HepG2 (cell line): Measurements from ENCODE around the gene KRT6B. TPM values are rescaled to one million over a fixed set of nuclear protein-coding genes. Genes with fewer than 3 reads are reported as not detected.

Experiments used
- ATAC-seq: fragments of 200-7000 bp; cut with Tn5 transposase; 3 replicates; pipeline ENCODE4 v1.9.1; 2020; ENCODE audit warnings: mild to moderate bottlenecking, moderate library complexity
- BruUV-seq: library from RNA; stranded (reverse); fragments of 400-500 nt; replicated peaks from 2 replicates; lab custom pipeline; 2021; lab: Mats Ljungman, UMichigan
- CTCF ChIA-PET: fragments of 300-600 bp; formaldehyde crosslinking; extraction: SDS; loops from one replicate; lab custom pipeline; 2021; ENCODE audit warnings: low total read pairs, inconsistent platforms, low intra/inter-chr PET ratio; lab: Yijun Ruan, JAX
- POLR2A ChIA-PET: fragments of 350-600 bp; sonication (Branson Sonifier 250); formaldehyde crosslinking; loops from one replicate; lab custom pipeline; 2020; ENCODE audit warnings: antibody characterized with exemption, inconsistent platforms; lab: Yijun Ruan, JAX
- DNase-seq: peaks from one replicate; pipeline ENCODE4 v3.0.0-alpha.2; 2015; ENCODE audit warnings: low spot score
- FAIRE-seq: peaks from 3 replicates; lab custom pipeline; 2011; peaks lifted over from hg19 to GRCh38; lab: Jason Lieb, UNC
- H2AFZ ChIP-seq: one replicate; pipeline ENCODE4 v1.6.1; 2011; ENCODE audit warnings: low read length, inconsistent platforms
- H3K27ac ChIP-seq: fragments of 300-600 bp; 3 replicates; pipeline ENCODE4 v1.8.0; 2011; ENCODE audit warnings: mixed run types, mild to moderate bottlenecking, mixed read lengths, low read length, inconsistent platforms; ENCODE audit not compliant: insufficient read depth; ENCODE audit errors: extremely low read length
- H3K27me3 ChIP-seq, 2 experiments: fragments of 200-600 bp in 1 of 2; 2 replicates in 1 of 2; 3 replicates in 1 of 2; pipeline versions ENCODE4 v1.6.0 to v1.8.0; 2011; ENCODE audit warnings: low read length in 2 of 2, mild to moderate bottlenecking in 2 of 2, moderate library complexity in 2 of 2, inconsistent platforms in 1 of 2; ENCODE audit not compliant: insufficient read depth in 2 of 2, control insufficient read depth in 1 of 2
- H3K36me3 ChIP-seq, 2 experiments: fragments of 200-600 bp in 1 of 2; replicated peaks in 1 of 2; 2 replicates in 1 of 2; 3 replicates in 1 of 2; pipeline versions ENCODE4 v1.5.1 to v1.8.0; 2011; ENCODE audit warnings: low read length in 2 of 2, inconsistent platforms in 1 of 2; ENCODE audit not compliant: insufficient read depth in 2 of 2, control insufficient read depth in 1 of 2
- H3K4me1 ChIP-seq: 2 replicates; pipeline ENCODE4 v1.5.1; 2012; ENCODE audit warnings: low read length, inconsistent platforms; ENCODE audit not compliant: insufficient read depth
- H3K4me2 ChIP-seq: 2 replicates; pipeline ENCODE4 v1.6.0; 2011; ENCODE audit warnings: low read depth, low read length, inconsistent platforms
- H3K4me3 ChIP-seq, 3 experiments: fragments of 200-600 bp in 1 of 3; sonication (generic), shearing (Covaris generic) in 1 of 3; replicated peaks in 1 of 3; 2 replicates each; pipeline ENCODE4 v1.5.1; 2011 to 2016; ENCODE audit warnings: low read length in 3 of 3, inconsistent platforms in 2 of 3, low read depth in 2 of 3, mild to moderate bottlenecking in 2 of 3, control low read depth in 1 of 3, mixed read lengths in 1 of 3; ENCODE audit not compliant: insufficient read depth in 1 of 3
- H3K79me2 ChIP-seq: one replicate; pipeline ENCODE4 v1.6.1; 2011; ENCODE audit warnings: low read length, inconsistent platforms; ENCODE audit not compliant: insufficient read depth
- H3K9ac ChIP-seq: 2 replicates; pipeline ENCODE4 v1.6.0; 2011; ENCODE audit warnings: mild to moderate bottlenecking, low read depth, low read length, inconsistent platforms; ENCODE audit not compliant: insufficient read depth
- H3K9me3 ChIP-seq: 2 replicates; pipeline ENCODE4 v1.5.1; 2012; ENCODE audit warnings: mild to moderate bottlenecking, low read length
- H4K20me1 ChIP-seq: 2 replicates; pipeline ENCODE4 v1.6.0; 2011; ENCODE audit warnings: inconsistent platforms, mild to moderate bottlenecking, low read length, moderate library complexity; ENCODE audit not compliant: insufficient read depth
- BRCA1 ChIP-seq: sonication (generic); formaldehyde crosslinking; IDR thresholded peaks from 2 replicates; pipeline ENCODE4 v1.4.0; 2020; ENCODE audit warnings: missing genetic modification reagents
- ELF3 ChIP-seq: IDR thresholded peaks from 2 replicates; pipeline ENCODE4 v1.6.1; 2016; ENCODE audit warnings: missing genetic modification reagents, missing compliant biosample characterization
- HIVEP1 ChIP-seq: sonication (generic); formaldehyde crosslinking; IDR thresholded peaks from 2 replicates; pipeline ENCODE4 v1.4.0; 2020; ENCODE audit warnings: mild to moderate bottlenecking, missing genetic modification reagents
- KLF13 ChIP-seq: sonication (generic); formaldehyde crosslinking; IDR thresholded peaks from 2 replicates; pipeline ENCODE4 v1.4.0; 2020; ENCODE audit warnings: mild to moderate bottlenecking, missing genetic modification reagents
- NFIB ChIP-seq: sonication (generic); formaldehyde crosslinking; IDR thresholded peaks from 2 replicates; pipeline ENCODE4 v1.9.0; 2021; ENCODE audit warnings: missing genetic modification reagents, mild to moderate bottlenecking, borderline replicate concordance
- NFIC ChIP-seq: IDR thresholded peaks from 2 replicates; pipeline ENCODE4 v1.6.1; 2012; ENCODE audit warnings: mild to moderate bottlenecking, low read length, inconsistent platforms
- NKX3-1 ChIP-seq: sonication (generic); formaldehyde crosslinking; IDR thresholded peaks from 2 replicates; pipeline ENCODE4 v1.5.0; 2020; ENCODE audit warnings: missing genetic modification reagents
- PHB2 ChIP-seq: fragments of 450-650 bp; IDR thresholded peaks from 2 replicates; pipeline ENCODE4 v1.6.1; 2018; ENCODE audit not compliant: partially characterized antibody
- SATB2 ChIP-seq: sonication (generic); formaldehyde crosslinking; IDR thresholded peaks from 2 replicates; pipeline ENCODE4 v1.5.0; 2020; ENCODE audit warnings: missing genetic modification reagents
- SMAD3 ChIP-seq: sonication (generic); formaldehyde crosslinking; IDR thresholded peaks from 2 replicates; pipeline ENCODE4 v1.4.0; 2020; ENCODE audit warnings: missing genetic modification reagents
- TSC22D2 ChIP-seq: sonication (generic); formaldehyde crosslinking; IDR thresholded peaks from 2 replicates; pipeline ENCODE4 v1.5.1; 2020; ENCODE audit warnings: missing genetic modification reagents, mild to moderate bottlenecking, borderline replicate concordance
- ZFAT ChIP-seq: sonication (generic); formaldehyde crosslinking; conservative IDR thresholded peaks from 2 replicates; pipeline ENCODE4 v1.8.1; 2023; ENCODE audit warnings: missing genetic modification reagents, inconsistent platforms
- ZKSCAN1 ChIP-seq: fragments of 150-350 bp; IDR thresholded peaks from 2 replicates; pipeline ENCODE4 v1.6.1; 2014; ENCODE audit warnings: low read length
- ZNF101 ChIP-seq: sonication (generic); formaldehyde crosslinking; IDR thresholded peaks from 2 replicates; pipeline ENCODE4 v1.4.0; 2020; ENCODE audit warnings: mild to moderate bottlenecking, low read depth, missing genetic modification reagents, borderline replicate concordance
- ZNF256 ChIP-seq: sonication (generic); formaldehyde crosslinking; conservative IDR thresholded peaks from 2 replicates; pipeline ENCODE4 v1.4.0; 2020; ENCODE audit warnings: missing genetic modification reagents
- ZNF382 ChIP-seq: sonication (generic); formaldehyde crosslinking; IDR thresholded peaks from 2 replicates; pipeline ENCODE4 v1.5.0; 2020; ENCODE audit warnings: missing genetic modification reagents, mild to moderate bottlenecking, borderline replicate concordance
- ZNF563 ChIP-seq: sonication (generic); formaldehyde crosslinking; IDR thresholded peaks from 2 replicates; pipeline ENCODE4 v1.8.0; 2022; ENCODE audit warnings: mild to moderate bottlenecking, moderate library complexity, missing genetic modification reagents
- ZNF776 ChIP-seq: sonication (generic); formaldehyde crosslinking; IDR thresholded peaks from 2 replicates; pipeline ENCODE4 v1.4.0; 2020; ENCODE audit warnings: mild to moderate bottlenecking, missing genetic modification reagents
- WGBS: methylation state at CpG from one replicate; pipeline ENCODE4 v1.1.6; 2017; ENCODE audit warnings: low lambda C conversion rate; 5-methylcytosine and 5-hydroxymethylcytosine counted together
- in situ Hi-C: cut with HindIII; loops from 2 replicates; pipeline ENCODE4 v1.10.0; 2017; ENCODE audit warnings: low pct_unique_long_range_greater_than_20kb; ENCODE audit not compliant: extremely low pct_ligation_motif_present
- intact Hi-C: fragments of 100-400 bp; cut with micrococcal nuclease; formaldehyde crosslinking; loops from one replicate; pipeline ENCODE4 v1.10.0; 2022; ENCODE audit not compliant: unreplicated experiment
- polyA plus RNA-seq, 8 experiments: library from polyadenylated mRNA; depleted of rRNA in 3 of 8; stranded (reverse) in 7 of 8; unstranded in 1 of 8; fragments of >200 nt; fragmentation: Illumina TruSeq in 4 of 8; extraction: Trizol in 4 of 8; gene quantifications; 2 replicates each; pipeline versions ENCODE4 v1.2.1 to v1.2.3, GENCODE V29; 2011 to 2016; ENCODE audit warnings: low read depth in 4 of 8, missing spikeins in 1 of 8, mixed read lengths in 1 of 8; ENCODE audit not compliant: insufficient read depth in 1 of 8
- total RNA-seq, 5 experiments: library from RNA; depleted of rRNA; stranded (reverse); fragments of >200 nt; fragmentation: Illumina TruSeq; extraction: Trizol; gene quantifications; 2 replicates each; pipeline ENCODE4 v1.2.3, GENCODE V29; 2016; ENCODE audit warnings: low read depth in 1 of 5
- TF ChIP-seq, protein P1 (sequence below): sonication (generic); formaldehyde crosslinking; IDR thresholded peaks from 2 replicates; pipeline ENCODE4 v1.8.0; 2022; ENCODE audit warnings: mild to moderate bottlenecking, missing genetic modification reagents; ENCODE audit not compliant: insufficient replicate concordance
- TF ChIP-seq, protein P2 (sequence below), 2 experiments: IDR thresholded peaks; 2 replicates each; pipeline ENCODE4 v1.6.1; 2011 to 2012; ENCODE audit warnings: low read length in 2 of 2, borderline replicate concordance in 1 of 2, low read depth in 1 of 2, mild to moderate bottlenecking in 1 of 2, moderate library complexity in 1 of 2
- TF ChIP-seq, protein P3 (sequence below): sonication (generic); formaldehyde crosslinking; IDR thresholded peaks from 2 replicates; pipeline ENCODE4 v1.8.0; 2022; ENCODE audit warnings: missing genetic modification reagents, mild to moderate bottlenecking, borderline replicate concordance

The KRT6B gene
- total and polyA plus RNA-seq, 2 of the 13 experiments (the other 11 are each of a cell fraction or from before 2014, with no cell fraction given): not detected

DNA sequence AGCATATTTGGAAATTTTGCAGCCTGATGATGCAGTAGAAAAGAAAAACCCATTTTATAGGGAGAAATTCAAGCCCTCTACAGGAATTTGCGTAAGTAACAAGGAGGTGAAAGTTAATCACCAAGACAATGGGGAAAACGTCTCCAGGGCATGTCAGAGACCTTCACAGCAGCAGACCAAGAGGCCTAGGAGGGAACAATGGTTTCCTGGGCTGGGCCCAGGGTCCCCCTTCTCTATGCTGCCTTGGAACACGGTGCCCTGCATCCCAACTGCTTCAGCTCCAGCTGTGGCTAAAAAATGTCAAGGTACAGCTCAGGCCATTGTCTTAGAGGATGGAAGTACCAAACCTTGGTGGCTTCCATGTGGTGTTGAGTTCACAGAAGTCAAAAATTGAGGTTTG is 28.1 kb upstream of the KRT6B start (continued):
- no peak for TF ChIP-seq NFIC
- no peak for TF ChIP-seq NKX3-1 (CRISPR knock-in tag)
- no peak for TF ChIP-seq ZNF256 (CRISPR knock-in tag)
- no peak for TF ChIP-seq NFIB
- TF ChIP-seq, protein P1, sequence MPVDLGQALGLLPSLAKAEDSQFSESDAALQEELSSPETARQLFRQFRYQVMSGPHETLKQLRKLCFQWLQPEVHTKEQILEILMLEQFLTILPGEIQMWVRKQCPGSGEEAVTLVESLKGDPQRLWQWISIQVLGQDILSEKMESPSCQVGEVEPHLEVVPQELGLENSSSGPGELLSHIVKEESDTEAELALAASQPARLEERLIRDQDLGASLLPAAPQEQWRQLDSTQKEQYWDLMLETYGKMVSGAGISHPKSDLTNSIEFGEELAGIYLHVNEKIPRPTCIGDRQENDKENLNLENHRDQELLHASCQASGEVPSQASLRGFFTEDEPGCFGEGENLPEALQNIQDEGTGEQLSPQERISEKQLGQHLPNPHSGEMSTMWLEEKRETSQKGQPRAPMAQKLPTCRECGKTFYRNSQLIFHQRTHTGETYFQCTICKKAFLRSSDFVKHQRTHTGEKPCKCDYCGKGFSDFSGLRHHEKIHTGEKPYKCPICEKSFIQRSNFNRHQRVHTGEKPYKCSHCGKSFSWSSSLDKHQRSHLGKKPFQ (CRISPR knock-in tag): no peak
- no peak for TF ChIP-seq SATB2 (CRISPR knock-in tag)
- TF ChIP-seq SMAD3 (CRISPR knock-in tag): no peak
- TF ChIP-seq, protein P2, sequence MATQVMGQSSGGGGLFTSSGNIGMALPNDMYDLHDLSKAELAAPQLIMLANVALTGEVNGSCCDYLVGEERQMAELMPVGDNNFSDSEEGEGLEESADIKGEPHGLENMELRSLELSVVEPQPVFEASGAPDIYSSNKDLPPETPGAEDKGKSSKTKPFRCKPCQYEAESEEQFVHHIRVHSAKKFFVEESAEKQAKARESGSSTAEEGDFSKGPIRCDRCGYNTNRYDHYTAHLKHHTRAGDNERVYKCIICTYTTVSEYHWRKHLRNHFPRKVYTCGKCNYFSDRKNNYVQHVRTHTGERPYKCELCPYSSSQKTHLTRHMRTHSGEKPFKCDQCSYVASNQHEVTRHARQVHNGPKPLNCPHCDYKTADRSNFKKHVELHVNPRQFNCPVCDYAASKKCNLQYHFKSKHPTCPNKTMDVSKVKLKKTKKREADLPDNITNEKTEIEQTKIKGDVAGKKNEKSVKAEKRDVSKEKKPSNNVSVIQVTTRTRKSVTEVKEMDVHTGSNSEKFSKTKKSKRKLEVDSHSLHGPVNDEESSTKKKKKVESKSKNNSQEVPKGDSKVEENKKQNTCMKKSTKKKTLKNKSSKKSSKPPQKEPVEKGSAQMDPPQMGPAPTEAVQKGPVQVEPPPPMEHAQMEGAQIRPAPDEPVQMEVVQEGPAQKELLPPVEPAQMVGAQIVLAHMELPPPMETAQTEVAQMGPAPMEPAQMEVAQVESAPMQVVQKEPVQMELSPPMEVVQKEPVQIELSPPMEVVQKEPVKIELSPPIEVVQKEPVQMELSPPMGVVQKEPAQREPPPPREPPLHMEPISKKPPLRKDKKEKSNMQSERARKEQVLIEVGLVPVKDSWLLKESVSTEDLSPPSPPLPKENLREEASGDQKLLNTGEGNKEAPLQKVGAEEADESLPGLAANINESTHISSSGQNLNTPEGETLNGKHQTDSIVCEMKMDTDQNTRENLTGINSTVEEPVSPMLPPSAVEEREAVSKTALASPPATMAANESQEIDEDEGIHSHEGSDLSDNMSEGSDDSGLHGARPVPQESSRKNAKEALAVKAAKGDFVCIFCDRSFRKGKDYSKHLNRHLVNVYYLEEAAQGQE (IDR thresholded peaks at IDR 0.05; ENCODE audit: borderline replicate concordance in 1 of 2, low read depth in 1 of 2, low read length in 2 of 2): no peak
- no peak for TF ChIP-seq ZKSCAN1

DNA sequence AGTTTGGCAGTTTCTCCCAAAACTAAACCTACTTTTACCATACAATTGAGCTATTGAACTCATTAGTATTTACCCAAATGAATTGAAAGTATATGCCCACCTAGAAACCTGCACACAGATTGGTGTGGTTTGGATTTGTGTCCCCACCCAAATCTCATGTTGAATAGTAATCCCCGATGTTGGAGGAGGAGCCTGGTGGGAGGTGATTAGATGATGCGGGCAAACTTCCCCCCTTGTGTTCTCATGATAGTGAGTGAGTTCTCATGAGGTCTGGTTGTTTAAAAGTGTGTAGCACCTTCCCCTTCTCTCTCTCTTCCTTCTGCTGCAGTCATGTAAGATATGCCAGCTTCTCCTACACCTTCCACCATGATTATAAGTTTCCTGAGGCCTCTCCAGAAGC is 25.7 kb upstream of the KRT6B start:
- CTCF ChIA-PET: no interaction called here
- Histone ChIP-seq H3K36me3 (no peaks in the 10 kb centered on the region), H3K4me2 (no peak overlapping the region), H3K27ac (no peak overlapping the region), H3K79me2 (no peaks in the 10 kb centered on the region), H4K20me1 (no peaks in the 10 kb centered on the region), H3K9me3 (no peaks in the 10 kb centered on the region), H2AFZ (no peak overlapping the region), H3K4me1 (no peaks in the 10 kb centered on the region), H3K9ac (no peak overlapping the region), H3K4me3 (no peak overlapping the region), H3K27me3 (no peaks in the 10 kb centered on the region)
- no peak for FAIRE-seq
- intact Hi-C loops: no loop called here
- 44% methylated on average over 2 of the region's 2 CpGs for WGBS
- POLR2A ChIA-PET: no interaction called here
- in situ Hi-C loops: no loop called here
- BruUV-seq: no TSS peak
- DNase-seq: no peak
- ATAC-seq: no peak
- no peak for TF ChIP-seq ZFAT
- no peak for TF ChIP-seq PHB2
- TF ChIP-seq ZNF563 (CRISPR knock-in tag): no peak
- TF ChIP-seq KLF13 (CRISPR knock-in tag): no peak
- no peak for TF ChIP-seq ZNF382 (CRISPR knock-in tag)
- TF ChIP-seq TSC22D2 (CRISPR knock-in tag): no peak
- TF ChIP-seq, protein P3, sequence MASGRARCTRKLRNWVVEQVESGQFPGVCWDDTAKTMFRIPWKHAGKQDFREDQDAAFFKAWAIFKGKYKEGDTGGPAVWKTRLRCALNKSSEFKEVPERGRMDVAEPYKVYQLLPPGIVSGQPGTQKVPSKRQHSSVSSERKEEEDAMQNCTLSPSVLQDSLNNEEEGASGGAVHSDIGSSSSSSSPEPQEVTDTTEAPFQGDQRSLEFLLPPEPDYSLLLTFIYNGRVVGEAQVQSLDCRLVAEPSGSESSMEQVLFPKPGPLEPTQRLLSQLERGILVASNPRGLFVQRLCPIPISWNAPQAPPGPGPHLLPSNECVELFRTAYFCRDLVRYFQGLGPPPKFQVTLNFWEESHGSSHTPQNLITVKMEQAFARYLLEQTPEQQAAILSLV (CRISPR knock-in tag): no peak
- no peak for TF ChIP-seq HIVEP1 (CRISPR knock-in tag)
- no peak for TF ChIP-seq ZNF101
- TF ChIP-seq BRCA1 (CRISPR knock-in tag): no peak
- TF ChIP-seq ELF3: no peak
- TF ChIP-seq ZNF776: no peak
